Large intestine (tissue), 3 donors: Measurements from ENCODE around the gene MAN1A1. TPM values are rescaled to one million over a fixed set of nuclear protein-coding genes. Genes with fewer than 3 reads are reported as not detected.
"Not testable (repeated sequence)": the region's sequence is repeated elsewhere in the genome, so short reads cannot be mapped to it uniquely, and the experiment has no call there.

ENCODE experiments used
- DNase-seq, 2 donors: peaks; one replicate each; pipeline versions ENCODE4 v3.0.0 to v3.0.0-alpha.2; 2013
- H3K27ac ChIP-seq: one replicate; pipeline ENCODE4 v1.5.1; 2013; ENCODE audit warnings: low read length
- H3K27me3 ChIP-seq: 2 replicates; pipeline ENCODE4 v1.6.1; 2013; ENCODE audit warnings: low read length; ENCODE audit not compliant: control insufficient read depth, insufficient read depth
- H3K36me3 ChIP-seq: 2 replicates; pipeline ENCODE4 v1.6.1; 2013; ENCODE audit warnings: low read length; ENCODE audit not compliant: control insufficient read depth, insufficient read depth
- H3K4me1 ChIP-seq: one replicate; pipeline ENCODE4 v1.6.1; 2013; ENCODE audit warnings: low read length; ENCODE audit not compliant: control insufficient read depth, insufficient read depth
- H3K4me3 ChIP-seq: one replicate; pipeline ENCODE4 v1.5.1; 2013; ENCODE audit warnings: low read length
- H3K9me3 ChIP-seq: one replicate; pipeline ENCODE4 v1.6.1; 2013; ENCODE audit warnings: mild to moderate bottlenecking, low read depth, low read length, moderate library complexity; ENCODE audit not compliant: control insufficient read depth
- WGBS: methylation state at CpG from one replicate; pipeline ENCODE4 v1.1.5; 2013; ENCODE audit warnings: low lambda C conversion rate; ENCODE audit not compliant: insufficient coverage; 5-methylcytosine and 5-hydroxymethylcytosine counted together
- polyA plus RNA-seq: library from polyadenylated mRNA; unstranded; fragments of 120-200 nt; gene quantifications from one replicate; pipeline ENCODE4 v1.2.1, GENCODE V29; 2013

Gene MAN1A1
- polyA plus RNA-seq, 1 donor = 123 TPM

GRCh38 chr6:119174085-119174445 is 175.5 kb downstream of the MAN1A1 start:
- no peak for DNase-seq
- no peak overlapping the region for H3K27ac ChIP-seq
- H3K27me3 ChIP-seq = no peaks in the 10 kb centered on the region
- H3K36me3 ChIP-seq = peaks cover 1% of the 10 kb centered on the region
- no peaks in the 10 kb centered on the region for H3K4me1 ChIP-seq
- no CpG with 5 or more reads among the region's 3 CpGs for WGBS
- no peaks in the 10 kb centered on the region for H3K9me3 ChIP-seq
- no peak overlapping the region for H3K4me3 ChIP-seq

DNA sequence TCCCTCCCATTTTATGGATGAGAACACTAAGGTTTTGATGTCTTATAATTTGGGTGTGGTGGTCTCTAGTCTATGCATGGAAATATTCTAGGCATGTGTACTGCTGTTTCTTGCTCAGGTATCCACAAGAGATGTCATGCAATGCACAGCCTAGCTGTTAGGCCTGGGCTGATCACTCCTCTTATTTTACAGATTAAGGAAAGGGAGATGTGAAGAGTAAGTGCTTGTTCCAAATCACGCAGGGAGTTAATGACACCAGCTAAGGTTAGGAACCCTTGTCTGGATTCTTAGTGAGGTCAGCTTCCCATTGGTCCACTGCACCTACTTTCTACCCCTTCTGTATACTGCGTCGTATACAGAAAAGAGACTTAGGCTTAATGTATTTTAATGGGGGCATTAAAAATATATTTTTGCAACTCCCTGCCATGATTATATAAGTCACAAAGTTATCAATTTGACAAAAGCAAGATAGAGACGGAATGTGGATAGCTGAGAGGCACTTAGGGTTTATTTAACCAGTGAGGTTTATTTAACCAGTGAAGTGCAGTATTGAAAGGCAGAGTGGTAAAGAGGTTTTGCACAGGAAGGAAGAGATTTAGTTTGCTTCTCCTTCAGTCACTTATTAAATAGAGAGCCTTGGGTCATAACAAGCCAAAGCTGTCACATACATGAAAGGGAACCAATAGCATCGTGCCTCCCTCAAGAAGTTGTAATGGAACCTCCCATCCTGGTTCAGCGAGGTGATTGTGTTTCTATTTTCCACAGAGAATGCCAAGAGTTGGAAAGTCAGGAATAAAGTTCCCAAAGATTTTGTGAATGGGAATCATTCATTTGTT is 176.1 kb downstream of the MAN1A1 start:
- no peak overlapping the region for H3K27ac ChIP-seq
- H3K36me3 ChIP-seq = no peaks in the 10 kb centered on the region
- no peaks in the 10 kb centered on the region for H3K27me3 ChIP-seq
- DNase-seq = no peak
- no peak overlapping the region for H3K4me3 ChIP-seq
- no peaks in the 10 kb centered on the region for H3K9me3 ChIP-seq
- no peaks in the 10 kb centered on the region for H3K4me1 ChIP-seq
- WGBS = 43% methylated on average over 2 of the region's 6 CpGs

GRCh38 chr6:119172824-119173223 is 176.7 kb downstream of the MAN1A1 start:
- no peak overlapping the region for H3K4me3 ChIP-seq
- H3K36me3 ChIP-seq = no peaks in the 10 kb centered on the region
- no peak for DNase-seq
- no peaks in the 10 kb centered on the region for H3K4me1 ChIP-seq
- WGBS = 76% methylated on average over 2 of the region's 2 CpGs
- H3K27ac ChIP-seq = no peak overlapping the region
- H3K27me3 ChIP-seq = no peaks in the 10 kb centered on the region
- no peaks in the 10 kb centered on the region for H3K9me3 ChIP-seq

GRCh38 chr6:119171864-119172588 is 177.5 kb downstream of the MAN1A1 start:
- H3K36me3 ChIP-seq = no peaks in the 10 kb centered on the region
- DNase-seq = no peak
- H3K4me1 ChIP-seq = no peaks in the 10 kb centered on the region
- H3K9me3 ChIP-seq = no peaks in the 10 kb centered on the region
- H3K27me3 ChIP-seq = no peaks in the 10 kb centered on the region
- no peak overlapping the region for H3K4me3 ChIP-seq
- H3K27ac ChIP-seq = no peak overlapping the region

GRCh38 chr6:119171088-119171841 is 178.3 kb downstream of the MAN1A1 start:
- no peak for DNase-seq
- H3K36me3 ChIP-seq = no peaks in the 10 kb centered on the region
- no peak overlapping the region for H3K27ac ChIP-seq
- H3K27me3 ChIP-seq = no peaks in the 10 kb centered on the region
- 66% methylated on average over 2 of the region's 3 CpGs for WGBS
- H3K4me3 ChIP-seq = no peak overlapping the region
- no peaks in the 10 kb centered on the region for H3K4me1 ChIP-seq
- no peaks in the 10 kb centered on the region for H3K9me3 ChIP-seq

DNA sequence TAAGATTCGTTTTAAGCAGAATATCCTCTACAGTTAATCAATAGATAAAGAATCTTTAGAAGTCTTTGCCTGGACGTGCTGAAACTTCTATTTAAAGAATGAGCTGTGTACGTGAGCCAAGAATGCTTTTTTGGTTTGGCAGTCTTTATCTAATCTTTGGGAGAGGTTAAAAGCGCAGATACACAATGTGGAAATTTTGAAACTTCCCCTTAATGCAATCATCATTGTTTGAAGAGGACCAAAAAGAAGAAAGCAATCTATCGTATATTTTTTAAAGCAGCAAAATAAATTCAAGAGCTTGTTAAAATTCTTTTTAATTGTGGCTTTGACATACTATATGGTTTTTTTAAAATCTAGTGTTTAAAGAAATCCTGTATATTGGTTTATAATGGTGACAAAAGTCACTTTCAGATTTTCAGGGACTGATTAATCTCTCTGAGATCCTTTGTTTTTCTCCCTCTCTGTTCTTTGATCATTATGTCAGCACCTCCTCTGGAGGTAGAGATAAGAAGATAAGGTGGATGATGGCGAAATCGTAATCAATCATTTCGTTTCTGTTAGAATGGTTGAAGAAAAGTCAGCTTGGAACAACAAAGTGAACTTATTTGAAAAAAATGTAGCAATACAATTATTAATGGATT is 179.0 kb downstream of the MAN1A1 start:
- Histone ChIP-seq H3K9me3 (no peaks in the 10 kb centered on the region), H3K36me3 (no peaks in the 10 kb centered on the region), H3K4me1 (no peaks in the 10 kb centered on the region), H3K4me3 (no peak overlapping the region), H3K27ac (no peak overlapping the region), H3K27me3 (no peaks in the 10 kb centered on the region)
- no peak for DNase-seq
- 25% methylated on average over 1 of the region's 8 CpGs for WGBS

DNA sequence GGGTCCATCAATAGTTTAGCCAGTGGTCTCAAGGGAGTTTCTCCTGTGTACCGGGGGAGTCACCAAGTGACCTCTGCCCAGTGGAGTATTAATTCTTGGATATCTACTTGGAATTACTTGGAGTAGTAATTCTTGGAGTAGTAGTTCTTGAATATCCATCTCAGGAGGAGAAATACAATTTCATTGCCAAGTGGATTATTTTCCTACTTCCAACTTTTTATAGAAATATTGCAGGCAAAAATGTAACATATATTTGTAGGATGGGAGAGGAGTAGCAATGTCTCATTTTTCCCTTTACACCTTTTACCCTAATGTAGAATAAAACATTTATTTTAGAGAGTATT is 179.5 kb downstream of the MAN1A1 start:
- Histone ChIP-seq H3K4me1 (no peaks in the 10 kb centered on the region), H3K36me3 (no peaks in the 10 kb centered on the region), H3K27ac (no peak overlapping the region), H3K4me3 (no peak overlapping the region), H3K9me3 (no peaks in the 10 kb centered on the region), H3K27me3 (no peaks in the 10 kb centered on the region)
- no CpG with 5 or more reads among the region's 1 CpG for WGBS
- DNase-seq = no peak

DNA sequence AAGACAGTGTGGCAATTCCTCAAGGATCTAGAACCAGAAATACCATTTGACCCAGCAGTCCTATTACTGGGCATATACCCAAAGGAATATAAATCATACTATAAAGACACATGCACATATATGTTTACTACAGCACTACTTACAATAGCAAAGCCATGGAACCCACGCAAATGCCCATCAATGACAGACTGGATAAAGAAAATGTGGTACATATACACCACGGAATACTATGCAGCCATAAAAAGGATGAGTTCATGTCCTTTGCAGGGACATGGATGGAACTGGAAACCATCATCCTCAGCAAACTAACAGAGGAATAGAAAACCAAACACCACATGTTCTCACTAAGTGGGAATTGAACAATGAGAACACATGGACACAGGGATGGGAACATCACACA is 180.2 kb downstream of the MAN1A1 start:
- H3K27me3 ChIP-seq, DNase-seq, H3K9me3 ChIP-seq, H3K4me3 ChIP-seq, H3K4me1 ChIP-seq, H3K27ac ChIP-seq, H3K36me3 ChIP-seq: not testable (repeated sequence)
- WGBS = 100% methylated on average over 1 of the region's 2 CpGs

DNA sequence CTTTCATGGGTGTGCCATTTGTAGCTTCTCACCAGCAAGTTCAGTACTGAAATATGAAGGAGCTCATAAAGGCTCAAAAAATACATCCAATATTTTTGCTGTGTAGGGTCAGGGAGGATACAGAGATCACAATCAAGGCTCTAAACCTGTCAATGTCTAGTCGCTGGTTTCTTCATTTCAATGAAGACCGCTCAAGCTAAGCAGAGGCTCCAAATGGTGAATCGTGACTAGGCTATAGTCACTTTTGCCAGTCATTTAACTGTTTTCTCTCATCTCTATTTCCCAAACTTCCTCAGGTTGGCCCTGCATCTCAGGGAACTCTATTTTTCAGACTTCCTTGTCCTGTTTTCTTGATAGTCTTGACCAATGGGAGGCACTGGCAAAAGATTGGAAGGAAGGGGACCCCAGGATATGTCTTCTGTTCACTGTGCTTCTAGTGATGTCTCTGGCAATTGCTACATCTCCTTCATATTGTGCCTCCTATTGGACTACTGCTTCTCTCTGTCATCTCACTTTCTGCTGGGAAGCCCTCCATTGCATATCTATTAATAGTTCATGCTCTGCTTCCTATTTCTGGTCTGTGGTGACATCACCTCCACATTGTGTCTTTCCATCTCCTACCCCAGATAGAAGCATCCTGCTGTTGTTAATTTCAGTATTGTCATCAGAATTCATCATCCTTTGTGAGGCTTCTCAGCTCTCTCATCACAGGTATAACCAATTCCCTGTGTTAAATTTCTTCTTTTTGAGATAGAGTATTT is 183.4 kb downstream of the MAN1A1 start:
- no peaks in the 10 kb centered on the region for H3K27me3 ChIP-seq
- no peak overlapping the region for H3K27ac ChIP-seq
- no peak for DNase-seq
- WGBS = no CpG with 5 or more reads among the region's 3 CpGs
- no peak overlapping the region for H3K4me3 ChIP-seq
- H3K36me3 ChIP-seq = no peaks in the 10 kb centered on the region
- H3K4me1 ChIP-seq = no peaks in the 10 kb centered on the region
- H3K9me3 ChIP-seq = no peaks in the 10 kb centered on the region

DNA sequence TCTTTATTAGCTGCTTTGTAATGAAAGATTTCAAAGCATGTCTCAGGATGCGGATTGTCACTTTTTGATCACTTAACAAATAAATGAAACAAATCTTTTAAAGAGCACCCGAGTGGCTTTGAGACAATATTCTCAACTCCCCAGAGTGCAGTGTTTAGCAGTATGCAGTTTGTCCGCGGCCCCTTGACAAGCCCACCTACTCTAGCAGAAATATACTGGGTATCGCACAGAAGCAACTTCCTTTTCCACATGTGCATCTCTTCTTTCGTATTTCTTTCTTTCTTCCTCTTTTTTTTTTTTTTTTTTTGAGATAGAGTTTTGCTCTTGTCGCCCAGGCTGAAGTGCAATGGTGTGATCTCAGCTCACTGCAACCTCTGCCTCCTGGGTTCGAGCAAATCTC is 186.6 kb downstream of the MAN1A1 start:
- DNase-seq = no peak
- Histone ChIP-seq H3K36me3 (no peaks in the 10 kb centered on the region), H3K27me3 (no peaks in the 10 kb centered on the region), H3K9me3 (no peaks in the 10 kb centered on the region), H3K27ac (no peak overlapping the region), H3K4me3 (no peak overlapping the region), H3K4me1 (no peaks in the 10 kb centered on the region)
- WGBS = no CpG with 5 or more reads among the region's 8 CpGs
